Astrocyte of the spinal cord (primary cell): ENCODE measurements around the gene DUSP18.

Source experiments
- DNase-seq: peaks from one replicate; pipeline ENCODE4 v3.0.0; 2011; ENCODE audit warnings: low read depth, low spot score
- H3K4me3 ChIP-seq: 2 replicates; pipeline ENCODE4 v1.5.1; 2011; ENCODE audit warnings: low read depth, mild to moderate bottlenecking, low read length, moderate library complexity
- in situ Hi-C: cut with HindIII; loops from 2 replicates; pipeline ENCODE4 v1.10.0; 2017; ENCODE audit warnings: low sequenced_read_pairs
- TF ChIP-seq, protein P1 (sequence below): IDR thresholded peaks from 2 replicates; pipeline ENCODE4 v1.5.1; 2012; ENCODE audit warnings: low read depth, mild to moderate bottlenecking, low read length, inconsistent platforms

Gene DUSP18

DNA sequence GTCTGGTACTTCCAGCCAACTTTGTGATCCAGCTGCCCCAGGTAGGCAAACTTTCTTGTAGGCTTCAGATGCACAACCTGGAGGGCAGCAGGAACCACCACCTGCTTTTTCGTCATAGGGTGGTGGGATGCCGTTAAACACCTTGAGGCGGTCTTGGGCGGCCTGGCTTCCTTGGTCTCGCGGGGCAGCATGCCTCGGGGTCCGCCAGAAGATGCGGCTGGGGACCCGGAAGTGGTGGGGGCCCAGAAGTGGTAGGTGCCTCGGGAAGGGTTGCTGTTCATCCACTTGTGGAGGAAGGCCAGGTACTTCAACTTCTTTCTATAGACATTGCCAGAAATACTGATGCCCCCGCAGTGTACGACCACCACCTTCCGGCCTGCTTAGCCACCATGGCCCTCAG is 13.3 kb downstream of the DUSP18 start:
- TF ChIP-seq, protein P1, sequence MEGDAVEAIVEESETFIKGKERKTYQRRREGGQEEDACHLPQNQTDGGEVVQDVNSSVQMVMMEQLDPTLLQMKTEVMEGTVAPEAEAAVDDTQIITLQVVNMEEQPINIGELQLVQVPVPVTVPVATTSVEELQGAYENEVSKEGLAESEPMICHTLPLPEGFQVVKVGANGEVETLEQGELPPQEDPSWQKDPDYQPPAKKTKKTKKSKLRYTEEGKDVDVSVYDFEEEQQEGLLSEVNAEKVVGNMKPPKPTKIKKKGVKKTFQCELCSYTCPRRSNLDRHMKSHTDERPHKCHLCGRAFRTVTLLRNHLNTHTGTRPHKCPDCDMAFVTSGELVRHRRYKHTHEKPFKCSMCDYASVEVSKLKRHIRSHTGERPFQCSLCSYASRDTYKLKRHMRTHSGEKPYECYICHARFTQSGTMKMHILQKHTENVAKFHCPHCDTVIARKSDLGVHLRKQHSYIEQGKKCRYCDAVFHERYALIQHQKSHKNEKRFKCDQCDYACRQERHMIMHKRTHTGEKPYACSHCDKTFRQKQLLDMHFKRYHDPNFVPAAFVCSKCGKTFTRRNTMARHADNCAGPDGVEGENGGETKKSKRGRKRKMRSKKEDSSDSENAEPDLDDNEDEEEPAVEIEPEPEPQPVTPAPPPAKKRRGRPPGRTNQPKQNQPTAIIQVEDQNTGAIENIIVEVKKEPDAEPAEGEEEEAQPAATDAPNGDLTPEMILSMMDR: no peak
- DNase-seq: no peak
- in situ Hi-C loops: no loop called here
- H3K4me3 ChIP-seq: no peak overlapping the region

DNA sequence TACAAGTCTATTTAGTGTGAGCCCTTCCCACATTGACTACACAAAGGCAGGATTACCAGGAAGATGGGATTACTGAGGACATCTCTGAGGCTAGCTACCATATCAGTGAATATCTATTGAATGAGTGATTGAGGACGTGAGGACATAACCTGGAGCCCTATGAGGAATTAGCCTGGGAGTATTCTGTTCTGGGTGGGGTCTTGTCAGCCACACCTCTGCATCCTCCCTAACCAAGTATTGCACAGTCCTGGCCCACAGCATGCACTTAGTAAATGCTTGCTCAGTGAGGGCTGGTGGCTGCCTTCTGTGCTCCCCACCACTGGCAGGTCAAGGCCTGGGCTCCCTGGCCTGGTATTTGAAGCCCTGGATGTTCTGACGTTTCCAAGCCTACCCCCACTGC is 14.8 kb downstream of the DUSP18 start:
- TF ChIP-seq, protein P1: no peak
- DNase-seq: no peak
- no peak overlapping the region for H3K4me3 ChIP-seq
- in situ Hi-C loops: no loop called here

DNA sequence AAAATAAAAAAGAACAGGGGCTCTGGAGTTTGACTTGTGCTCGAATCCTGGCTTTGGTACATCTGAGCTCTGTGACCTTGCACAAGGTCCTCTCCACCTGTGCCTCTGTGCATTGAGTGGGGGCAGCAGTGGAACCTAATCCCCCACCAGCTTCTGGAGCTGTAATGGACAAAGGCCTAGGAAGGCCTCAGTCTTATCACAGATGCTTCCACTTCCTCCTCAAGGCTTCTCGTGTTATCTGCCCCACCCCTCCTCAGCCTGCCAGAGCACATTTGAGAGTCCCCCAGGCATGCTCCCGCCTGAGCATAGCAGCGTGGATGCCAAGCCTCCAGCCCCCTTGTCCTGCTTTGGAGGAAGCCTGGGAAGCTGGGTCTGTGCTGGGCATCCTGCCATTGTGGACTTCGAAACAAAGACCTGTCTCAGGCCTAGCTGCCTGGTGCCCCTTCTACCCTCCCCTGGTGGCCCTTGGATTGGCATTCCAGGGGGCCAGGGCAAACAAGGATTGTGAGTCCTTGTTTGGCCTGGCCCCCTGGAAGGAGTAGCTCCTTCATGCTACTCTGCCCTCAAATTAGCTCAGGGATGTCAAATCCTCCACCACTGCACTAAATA is 17.1 kb downstream of the DUSP18 start:
- no peak for DNase-seq
- TF ChIP-seq, protein P1: no peak
- in situ Hi-C loops: no loop called here
- H3K4me3 ChIP-seq: no peak overlapping the region

DNA sequence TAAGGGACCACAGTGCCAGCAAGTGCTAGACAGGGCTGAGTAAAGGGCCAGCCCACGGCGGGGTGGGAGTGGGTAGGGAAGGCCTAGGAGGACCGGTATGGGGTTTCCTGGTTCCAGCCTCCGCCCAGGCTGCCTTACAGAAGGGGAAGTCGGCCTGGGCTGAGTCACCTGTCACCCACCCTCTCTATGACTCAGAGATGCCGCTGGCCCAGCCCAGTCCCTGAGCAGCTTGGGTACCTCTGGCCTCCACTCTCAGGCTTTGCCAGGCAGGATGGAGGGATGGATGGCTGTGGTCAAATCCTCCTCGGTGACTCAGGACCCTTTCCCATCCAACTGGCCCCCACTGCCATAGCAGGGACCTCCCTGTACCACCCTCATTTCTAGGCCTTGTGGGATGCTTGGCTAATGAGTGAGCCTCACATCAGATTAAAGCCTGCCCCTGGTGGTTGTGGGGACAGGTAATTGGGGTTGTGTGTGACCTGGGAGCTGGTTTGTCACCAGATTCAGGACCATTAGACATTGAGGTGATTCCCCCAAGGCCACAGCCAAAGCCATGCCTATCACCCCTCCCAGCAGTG is 18.2 kb downstream of the DUSP18 start:
- DNase-seq: peak; percentile 83
- in situ Hi-C loops: no loop called here
- no peak overlapping the region for H3K4me3 ChIP-seq
- TF ChIP-seq, protein P1: peak; percentile 27

DNA sequence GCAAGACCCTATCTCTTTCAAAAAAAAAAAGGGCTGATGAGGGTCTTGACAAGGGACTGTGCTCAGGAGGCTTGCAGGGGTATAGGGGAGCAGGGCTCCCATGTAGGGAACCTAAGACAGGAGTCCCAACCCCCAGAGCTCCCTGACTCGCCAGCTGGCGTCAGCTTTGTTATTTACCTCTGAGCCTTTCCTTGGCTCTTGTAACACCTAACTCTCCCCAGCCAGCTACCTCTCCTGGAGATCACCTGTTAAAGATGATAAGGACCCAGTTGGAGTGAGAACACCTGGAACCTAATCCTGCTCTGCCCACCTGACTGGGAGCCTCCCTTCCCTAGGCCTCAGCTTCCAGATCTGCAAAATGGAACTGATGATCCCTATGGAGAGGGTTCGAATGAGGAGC is 18.9 kb downstream of the DUSP18 start:
- H3K4me3 ChIP-seq: no peak overlapping the region
- no peak for DNase-seq
- in situ Hi-C loops: no loop called here
- TF ChIP-seq, protein P1: no peak

DNA sequence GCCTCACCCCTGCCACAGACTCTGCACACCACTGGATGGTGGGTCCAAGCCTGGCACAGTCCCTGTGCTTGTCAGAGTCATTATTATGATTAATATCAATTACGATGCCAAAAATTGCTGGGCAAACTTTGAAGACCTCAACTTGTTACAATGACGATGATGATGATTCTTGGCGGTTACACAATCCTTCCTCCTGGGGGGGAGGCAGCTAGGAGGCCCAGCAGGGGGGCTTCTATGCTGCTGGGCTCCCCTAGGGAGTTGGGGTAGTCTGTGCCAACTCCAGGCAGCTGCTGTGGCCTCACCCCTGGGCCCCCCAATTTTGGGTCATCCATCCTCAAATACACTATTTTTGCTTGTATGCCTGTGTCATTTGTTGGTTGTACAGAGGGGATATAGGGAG is 20.1 kb downstream of the DUSP18 start:
- TF ChIP-seq, protein P1: no peak
- H3K4me3 ChIP-seq: no peak overlapping the region
- no peak for DNase-seq
- in situ Hi-C loops: no loop called here
